MCF 10A (cell line): ENCODE results near the gene CCDC158. TPM values are rescaled to one million over a fixed set of nuclear protein-coding genes. Genes with fewer than 3 reads are reported as not detected.

Experiments
- BruUV-seq: library from RNA; stranded (reverse); fragments of 400-500 nt; replicated peaks from 2 replicates; lab custom pipeline; 2021; lab: Mats Ljungman, UMichigan
- CTCF ChIA-PET: fragments of 300-600 bp; sonication (Branson Sonifier 250); formaldehyde crosslinking; extraction: SDS; loops from one replicate; lab custom pipeline; 2021; ENCODE audit warnings: antibody characterized with exemption, inconsistent platforms; lab: Yijun Ruan, JAX
- POLR2A ChIA-PET: fragments of 300-600, 350-650 bp; sonication (Branson Sonifier 250); formaldehyde crosslinking; extraction: SDS; loops from one replicate; lab custom pipeline; 2020; ENCODE audit warnings: antibody characterized with exemption, inconsistent platforms; lab: Yijun Ruan, JAX
- DNase-seq: peaks from one replicate; pipeline ENCODE4 v3.0.0-alpha.2; 2018; ENCODE audit not compliant: unreplicated experiment
- H3K27ac Mint-ChIP-seq: one replicate; pipeline ENCODE4 v1.8.0; 2022; ENCODE audit warnings: mild to moderate bottlenecking, low read depth, mixed read lengths; ENCODE audit not compliant: unreplicated experiment
- H3K27me3 Mint-ChIP-seq: one replicate; pipeline ENCODE4 v1.8.0; 2022; ENCODE audit warnings: mixed read lengths; ENCODE audit not compliant: insufficient read depth, unreplicated experiment
- H3K36me3 Mint-ChIP-seq: one replicate; pipeline ENCODE4 v1.8.0; 2022; ENCODE audit warnings: mild to moderate bottlenecking, moderate library complexity, mixed read lengths; ENCODE audit not compliant: insufficient read depth, unreplicated experiment
- H3K4me1 Mint-ChIP-seq: one replicate; pipeline ENCODE4 v1.8.0; 2022; ENCODE audit warnings: mixed read lengths; ENCODE audit not compliant: insufficient read depth, unreplicated experiment
- H3K4me3 Mint-ChIP-seq: one replicate; pipeline ENCODE4 v1.8.0; 2022; ENCODE audit warnings: mild to moderate bottlenecking, moderate library complexity, mixed read lengths; ENCODE audit not compliant: unreplicated experiment
- H3K9me3 Mint-ChIP-seq: one replicate; pipeline ENCODE4 v1.8.0; 2022; ENCODE audit warnings: mixed read lengths; ENCODE audit not compliant: unreplicated experiment
- intact Hi-C: fragments of 100-400 bp; cut with micrococcal nuclease; formaldehyde crosslinking; loops from 2 replicates; pipeline ENCODE4 v1.14.1; 2022
- total RNA-seq: library from RNA; stranded (reverse); gene quantifications from 2 replicates; pipeline ENCODE4 v1.2.3, GENCODE V29; 2022
- TF ChIP-seq, protein P1 (sequence below): fragments of 200-600 bp; IDR thresholded peaks from one replicate; pipeline ENCODE4 v1.8.0; 2022; ENCODE audit warnings: antibody characterized with exemption, mild to moderate bottlenecking; ENCODE audit not compliant: unreplicated experiment

Gene CCDC158
- total RNA-seq, 1 experiment from 2014 or later = not detected

DNA sequence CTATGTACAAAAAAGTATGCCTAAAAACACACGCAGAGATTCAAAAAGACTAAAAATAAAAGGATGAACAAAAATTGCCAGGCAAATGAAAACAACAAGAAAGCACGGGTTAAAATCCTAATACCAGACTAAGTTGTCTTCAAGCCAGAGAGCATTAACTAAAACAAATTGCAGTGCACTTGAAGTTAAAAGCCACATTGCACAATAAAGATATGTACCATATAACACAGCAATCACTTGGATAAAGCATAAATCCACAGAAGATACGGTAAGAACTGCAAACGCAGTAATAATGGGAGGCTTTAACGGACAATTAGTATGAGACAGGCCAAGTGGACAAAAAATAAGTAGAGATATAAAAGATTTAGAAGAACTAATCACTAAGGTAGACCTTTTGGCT lies 14.9 kb downstream of the CCDC158 start:
- ChIA-PET CTCF (no interaction called here), POLR2A (no interaction called here)
- intact Hi-C loops = no loop called here
- no peak overlapping the region for H3K27ac Mint-ChIP-seq
- H3K27me3 Mint-ChIP-seq = no peaks in the 10 kb centered on the region
- DNase-seq = no peak
- H3K4me1 Mint-ChIP-seq = peaks cover 6% of the 10 kb centered on the region
- no TSS peak for BruUV-seq
- no peak overlapping the region for H3K4me3 Mint-ChIP-seq
- H3K36me3 Mint-ChIP-seq = no peaks in the 10 kb centered on the region
- TF ChIP-seq, protein P1, sequence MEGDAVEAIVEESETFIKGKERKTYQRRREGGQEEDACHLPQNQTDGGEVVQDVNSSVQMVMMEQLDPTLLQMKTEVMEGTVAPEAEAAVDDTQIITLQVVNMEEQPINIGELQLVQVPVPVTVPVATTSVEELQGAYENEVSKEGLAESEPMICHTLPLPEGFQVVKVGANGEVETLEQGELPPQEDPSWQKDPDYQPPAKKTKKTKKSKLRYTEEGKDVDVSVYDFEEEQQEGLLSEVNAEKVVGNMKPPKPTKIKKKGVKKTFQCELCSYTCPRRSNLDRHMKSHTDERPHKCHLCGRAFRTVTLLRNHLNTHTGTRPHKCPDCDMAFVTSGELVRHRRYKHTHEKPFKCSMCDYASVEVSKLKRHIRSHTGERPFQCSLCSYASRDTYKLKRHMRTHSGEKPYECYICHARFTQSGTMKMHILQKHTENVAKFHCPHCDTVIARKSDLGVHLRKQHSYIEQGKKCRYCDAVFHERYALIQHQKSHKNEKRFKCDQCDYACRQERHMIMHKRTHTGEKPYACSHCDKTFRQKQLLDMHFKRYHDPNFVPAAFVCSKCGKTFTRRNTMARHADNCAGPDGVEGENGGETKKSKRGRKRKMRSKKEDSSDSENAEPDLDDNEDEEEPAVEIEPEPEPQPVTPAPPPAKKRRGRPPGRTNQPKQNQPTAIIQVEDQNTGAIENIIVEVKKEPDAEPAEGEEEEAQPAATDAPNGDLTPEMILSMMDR = no peak
- no peaks in the 10 kb centered on the region for H3K9me3 Mint-ChIP-seq

DNA sequence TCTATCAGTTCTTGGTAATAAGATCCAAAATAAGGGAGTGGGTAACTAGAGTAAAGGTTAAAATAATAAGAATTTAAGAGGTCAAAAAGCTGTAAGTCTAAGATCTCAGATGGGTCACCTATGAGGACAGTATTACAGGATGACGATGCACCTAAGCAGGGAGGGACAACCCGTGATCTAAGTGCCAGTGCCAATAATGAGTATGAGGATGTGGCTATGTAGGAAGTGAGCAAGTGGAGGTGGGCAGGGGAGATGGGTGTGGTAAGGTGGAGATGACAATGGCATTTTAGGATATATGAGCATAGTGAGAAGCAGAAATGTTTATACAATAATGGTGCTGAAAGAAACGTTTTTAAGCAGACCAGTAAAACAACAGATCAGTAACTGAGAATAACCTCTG lies 19.3 kb downstream of the CCDC158 start:
- Mint-ChIP-seq H3K36me3 (peaks cover 6% of the 10 kb centered on the region), H3K9me3 (no peaks in the 10 kb centered on the region), H3K27ac (no peak overlapping the region), H3K4me1 (no peaks in the 10 kb centered on the region), H3K27me3 (no peaks in the 10 kb centered on the region), H3K4me3 (no peak overlapping the region)
- ChIA-PET CTCF (interaction anchor here (1.0 kb wide), 1 partner anchor 218 kb away, joined by 3 read pairs; no protein-coding TSS in a partner anchor), POLR2A (interaction anchor here (0.9 to 1.3 kb wide), 2 partner anchors 17 to 28 kb away, joined by 3 to 4 read pairs; no protein-coding TSS in a partner anchor)
- intact Hi-C loops = no loop called here
- TF ChIP-seq, protein P1 = no peak
- no TSS peak for BruUV-seq
- no peak for DNase-seq

DNA sequence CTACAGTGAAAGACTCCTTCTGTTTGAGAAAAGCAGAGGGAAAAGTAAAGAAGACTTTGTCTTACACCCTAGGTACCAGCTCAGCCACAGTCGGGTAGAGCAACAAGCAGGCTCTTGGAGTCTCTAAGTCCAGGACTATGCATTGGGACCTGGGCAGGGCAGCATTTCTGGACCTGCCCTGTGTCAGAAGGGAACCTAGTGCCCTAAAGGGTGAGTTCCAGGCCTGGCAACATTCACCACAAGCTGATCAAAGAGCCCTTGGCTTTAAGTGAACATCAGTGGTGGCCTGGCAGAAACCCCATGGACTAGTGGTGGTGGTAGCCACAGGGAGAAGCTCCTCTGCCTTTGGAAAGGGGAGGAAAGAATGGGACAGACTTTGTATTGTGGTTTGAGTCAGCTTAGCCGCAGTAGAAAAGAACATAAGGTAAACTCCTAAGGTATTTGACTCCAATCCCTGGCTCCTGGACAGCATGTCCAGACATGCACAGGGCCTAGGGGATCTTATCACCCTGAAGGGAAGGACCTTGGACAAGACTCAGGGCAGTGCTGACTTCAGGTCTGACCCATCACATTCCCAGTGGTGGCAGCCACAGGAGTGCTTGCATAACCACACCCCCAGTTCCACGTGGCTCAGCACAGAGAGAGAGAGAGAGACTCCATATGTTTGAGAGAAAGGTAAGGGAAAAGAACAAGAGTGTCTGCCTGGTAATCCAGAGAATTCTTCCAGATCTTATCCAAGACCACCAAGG lies 32.6 kb downstream of the CCDC158 start:
- intact Hi-C loops = no loop called here
- H3K27me3 Mint-ChIP-seq = no peaks in the 10 kb centered on the region
- ChIA-PET CTCF (interaction anchor here (0.6 to 3.4 kb wide), 8 partner anchors 31 to 209 kb away, joined by 3 to 23 read pairs (median 3); partner anchors contain the start of gene STBD1), POLR2A (interaction anchor here (0.7 to 4.1 kb wide), 15 partner anchors 10 to 207 kb away, joined by 3 to 28 read pairs (median 4); partner anchors contain the start of genes SCARB2, SHROOM3 and STBD1)
- peak overlapping the region; percentile 95 for H3K27ac Mint-ChIP-seq
- peaks cover 53% of the 10 kb centered on the region for H3K9me3 Mint-ChIP-seq
- no peak overlapping the region for H3K4me3 Mint-ChIP-seq
- H3K36me3 Mint-ChIP-seq = no peaks in the 10 kb centered on the region
- peak; percentile 91 for DNase-seq
- BruUV-seq = TSS peak; percentile 88
- H3K4me1 Mint-ChIP-seq = peaks cover 14% of the 10 kb centered on the region
- TF ChIP-seq, protein P1 = no peak

DNA sequence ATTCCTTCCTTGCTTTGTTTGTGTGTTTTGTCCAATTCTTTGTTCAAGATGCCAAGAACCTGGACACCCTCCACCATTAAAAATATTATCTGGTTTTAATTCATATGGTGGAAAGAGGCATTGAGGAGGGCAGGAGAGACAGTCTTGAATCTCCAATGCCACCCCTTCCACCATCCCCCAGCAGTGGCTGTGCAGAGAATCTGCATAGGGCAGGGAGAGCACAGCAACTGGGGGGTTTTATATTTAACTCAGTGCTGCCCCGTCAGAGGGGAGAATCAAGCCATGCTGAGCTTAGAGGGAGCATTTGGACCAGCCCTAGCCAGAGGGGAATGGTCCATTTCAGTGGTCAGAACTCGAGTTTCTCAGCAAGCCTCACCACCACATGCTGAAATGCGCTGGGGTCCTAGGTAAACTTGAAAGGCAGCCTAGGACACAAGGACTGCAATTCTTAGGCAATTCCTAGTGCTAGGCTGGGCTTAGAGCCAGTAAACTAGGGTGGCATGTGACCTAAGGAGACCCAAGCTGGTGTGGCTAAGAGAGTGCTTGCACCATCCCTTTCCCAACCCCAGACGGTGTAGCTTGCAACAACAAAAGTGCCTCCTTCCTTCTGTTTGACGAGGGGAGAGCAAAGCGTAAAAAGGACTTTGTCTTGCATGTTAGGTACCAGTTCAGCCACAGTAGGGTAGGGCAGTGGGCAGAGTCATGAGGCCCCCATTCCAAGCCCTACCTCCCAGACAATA lies 34.2 kb downstream of the CCDC158 start:
- BruUV-seq = no TSS peak
- intact Hi-C loops = no loop called here

More for the DNA sequence above, 34.2 kb downstream of the CCDC158 start:
- Mint-ChIP-seq H3K4me3 (no peak overlapping the region), H3K9me3 (peaks cover 43% of the 10 kb centered on the region), H3K27me3 (no peaks in the 10 kb centered on the region), H3K4me1 (peaks cover 14% of the 10 kb centered on the region), H3K27ac (peak overlapping the region; percentile 77), H3K36me3 (no peaks in the 10 kb centered on the region)
- ChIA-PET POLR2A (interaction anchor here (0.9 to 4.1 kb wide), 5 partner anchors 8 to 81 kb away, joined by 3 to 28 read pairs (median 10); partner anchors contain the start of gene STBD1), CTCF (interaction anchor here (0.7 to 3.4 kb wide), 4 partner anchors 9 to 112 kb away, joined by 3 to 23 read pairs (median 4); partner anchors contain the start of gene STBD1)
- peak; percentile 84 for DNase-seq
- TF ChIP-seq, protein P1 = no peak
